DMS79 (cell line): ENCODE results near the gene VSIG10L2.
"Not testable (repeated sequence)": the region's sequence is repeated elsewhere in the genome, so short reads cannot be mapped to it uniquely, and the experiment has no call there.

Experiments used
- DNase-seq: peaks from one replicate; lab custom pipeline; 2025; lab: John Stamatoyannopoulos, UW

The VSIG10L2 gene

GRCh38 chr11:125967515-125967914, 21.7 kb downstream of the VSIG10L2 start:
- no peak for DNase-seq

GRCh38 chr11:125968354-125968753, 22.5 kb downstream of the VSIG10L2 start:
- DNase-seq = no peak

DNA sequence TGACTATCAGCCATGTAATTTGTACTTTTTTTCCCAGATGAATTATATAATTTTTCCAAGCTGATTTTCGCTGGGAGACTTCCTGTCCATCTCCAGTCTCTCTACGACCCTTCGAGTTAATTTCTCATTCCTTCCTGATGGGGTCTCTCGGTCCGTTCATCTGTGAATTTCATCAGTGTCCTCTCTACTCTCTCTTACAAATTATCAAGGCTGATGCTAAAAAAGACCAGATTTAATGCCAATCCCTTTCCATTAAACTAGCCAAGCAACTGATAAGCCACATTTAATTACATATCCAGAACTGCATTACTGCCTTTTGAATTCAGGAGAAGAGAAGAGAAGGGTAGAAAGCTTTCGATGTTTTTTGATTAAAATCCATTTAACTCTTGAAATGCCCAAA, 25.8 kb downstream of the VSIG10L2 start:
- no peak for DNase-seq

- DNase-seq = no peak
These were observed 28.4 kb downstream of the VSIG10L2 start for GRCh38 chr11:125974284-125974683.

DNA sequence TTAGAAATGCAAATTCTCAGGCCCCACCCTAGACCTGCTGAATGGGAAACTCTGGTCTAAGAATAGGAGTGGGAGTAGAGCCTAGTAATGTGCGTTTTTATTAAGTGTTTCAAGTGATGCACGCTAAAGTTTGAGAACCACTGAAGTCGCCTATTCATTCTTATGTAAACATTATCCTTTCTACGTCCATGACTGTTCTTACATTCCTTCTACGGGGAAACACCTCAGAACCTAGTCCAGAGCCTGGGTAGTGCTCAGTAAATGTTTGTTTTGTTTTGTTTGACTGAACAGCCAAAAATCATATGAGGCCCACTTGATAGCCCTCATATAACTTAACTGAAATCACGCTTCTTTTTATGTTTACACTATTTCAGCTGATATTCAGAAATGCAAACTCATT, 29.8 kb downstream of the VSIG10L2 start:
- DNase-seq = peak; percentile 59

DNA sequence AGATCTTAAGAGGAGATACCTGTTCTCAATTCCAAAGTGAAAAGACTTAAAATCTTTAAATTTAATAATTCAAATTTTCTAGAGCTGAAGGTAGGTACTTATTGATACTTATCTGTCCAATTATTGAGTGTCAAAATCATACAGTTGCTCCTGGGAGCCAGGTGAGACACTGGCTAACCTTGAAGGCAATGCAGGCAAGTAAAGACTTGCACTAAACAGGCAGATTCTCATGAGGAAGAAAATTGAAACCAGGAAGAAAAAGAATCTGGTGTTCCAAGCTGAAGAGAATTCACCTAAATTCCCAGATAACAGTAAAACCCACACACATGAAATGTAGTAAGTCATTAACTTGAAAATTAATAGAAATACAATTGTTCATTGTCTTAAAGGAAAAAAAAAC, 30.3 kb downstream of the VSIG10L2 start:
- DNase-seq = no peak

DNA sequence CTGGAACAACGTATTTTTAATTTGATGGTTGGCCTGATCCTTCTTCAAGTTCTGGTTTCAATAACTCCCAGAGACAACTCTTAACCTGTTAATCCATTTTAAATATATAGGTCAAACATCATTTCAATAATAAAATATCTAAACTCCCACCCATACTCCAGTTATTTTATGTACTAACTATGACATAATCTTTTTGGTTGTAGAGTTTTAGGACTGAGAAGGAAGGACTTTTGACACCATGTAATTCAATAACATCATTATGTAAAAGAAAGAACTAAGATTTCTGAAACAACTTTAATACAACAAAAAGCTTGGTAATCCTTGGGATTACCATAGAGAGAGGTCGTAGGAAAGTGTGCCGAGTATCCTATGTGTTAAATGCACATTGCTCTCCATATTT, 31.5 kb downstream of the VSIG10L2 start:
- no peak for DNase-seq

DNA sequence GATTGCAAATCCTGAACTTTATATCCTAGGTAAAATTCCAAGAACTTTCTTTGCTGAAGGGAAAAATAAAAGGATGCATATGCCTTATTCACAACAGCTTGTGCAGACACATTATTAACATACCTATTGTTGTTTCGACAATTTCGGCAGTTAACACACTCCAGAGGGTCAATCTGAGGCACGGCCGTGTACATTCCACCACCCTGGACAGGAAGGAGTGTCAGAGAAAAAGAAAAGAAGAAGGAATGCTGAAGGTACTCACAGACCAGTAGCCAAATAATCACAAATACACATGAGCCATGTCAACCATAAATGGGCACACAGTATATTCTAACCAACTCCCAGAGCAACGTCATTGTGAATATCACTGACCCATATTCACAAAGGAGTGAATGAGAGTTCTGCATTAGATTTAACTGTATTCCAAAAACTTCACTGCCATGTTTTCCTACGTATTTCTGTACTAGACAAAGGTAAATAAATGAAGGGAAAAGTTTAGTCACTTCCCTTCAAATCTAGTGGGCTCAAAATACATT, 32.4 kb downstream of the VSIG10L2 start:
- no peak for DNase-seq

DNA sequence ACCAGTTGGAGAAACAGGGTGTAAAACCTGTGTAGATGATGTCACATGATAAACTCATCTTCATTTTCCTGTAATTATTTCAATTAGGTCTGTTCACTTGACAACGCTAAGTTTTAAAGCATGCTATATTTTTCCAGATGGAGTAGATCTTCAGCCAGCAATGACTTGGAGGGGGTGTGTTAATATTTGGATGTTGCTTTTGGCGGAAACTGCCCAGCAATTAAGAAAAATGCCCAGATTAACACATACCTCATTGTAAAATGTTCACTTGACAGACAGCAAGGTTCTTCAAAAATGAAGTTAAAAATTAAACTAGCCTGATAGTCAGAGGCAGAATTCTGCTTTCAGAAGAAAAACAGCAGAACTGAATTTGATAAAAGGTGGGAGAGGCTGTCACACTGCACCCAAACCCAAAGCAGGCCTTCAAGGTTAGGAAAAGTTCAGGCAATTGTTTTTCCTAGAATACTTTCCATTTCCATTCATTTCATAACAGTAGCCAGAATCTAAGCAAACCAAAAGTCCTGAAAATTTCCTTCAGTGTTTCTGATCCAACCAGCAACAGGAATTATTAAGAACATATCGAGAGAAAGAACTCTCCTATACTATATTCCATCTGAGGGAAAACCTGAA, 33.0 kb downstream of the VSIG10L2 start:
- DNase-seq = no peak

DNA sequence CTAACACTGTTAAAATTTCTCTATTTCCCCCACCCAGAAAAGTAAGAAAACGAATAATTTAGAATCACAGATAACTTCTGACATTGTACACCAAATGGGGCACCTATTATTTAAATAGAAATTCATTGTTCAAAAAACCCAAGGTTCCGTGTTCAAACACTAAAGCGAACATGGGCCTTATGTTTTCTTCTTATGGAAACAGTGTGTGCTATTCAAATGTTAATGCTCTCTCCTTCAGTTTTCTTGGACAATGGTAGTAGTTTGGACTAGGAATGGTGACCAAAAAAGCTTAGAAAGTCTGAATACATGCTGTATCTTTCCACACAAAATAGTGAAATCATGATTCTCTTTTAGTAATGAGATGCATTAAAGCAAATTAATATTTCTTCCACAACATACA, 33.7 kb downstream of the VSIG10L2 start:
- no peak for DNase-seq

DNA sequence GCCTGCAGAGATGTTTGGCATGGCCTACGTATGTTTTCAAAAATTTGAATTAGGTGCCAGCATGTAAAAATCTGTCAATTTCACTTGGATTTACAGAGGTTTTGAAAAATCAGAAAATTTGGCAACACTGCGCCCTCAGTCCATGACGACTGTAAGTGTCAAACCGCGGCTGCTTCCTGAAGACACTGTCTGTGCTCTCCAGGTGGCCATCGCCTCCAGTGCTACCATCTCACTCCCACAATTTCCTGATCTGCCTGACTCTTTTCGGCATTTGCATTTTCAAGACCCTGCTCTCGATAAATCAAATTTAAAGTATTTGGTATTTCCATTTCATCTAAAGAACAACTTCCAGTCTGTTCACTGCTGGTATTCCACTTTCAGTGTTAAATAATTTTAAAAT, 34.6 kb downstream of the VSIG10L2 start:
- DNase-seq = no peak

GRCh38 chr11:125982348-125982730, 36.5 kb downstream of the VSIG10L2 start:
- no peak for DNase-seq

- DNase-seq = not testable (repeated sequence)
These were observed 40.1 kb downstream of the VSIG10L2 start for GRCh38 chr11:125985956-125986355.

- DNase-seq = no peak
These were observed 41.3 kb downstream of the VSIG10L2 start for GRCh38 chr11:125987066-125987641.

GRCh38 chr11:125990244-125990643, 44.4 kb downstream of the VSIG10L2 start:
- peak; percentile 99 for DNase-seq

- no peak for DNase-seq
These were observed 47.0 kb downstream of the VSIG10L2 start for GRCh38 chr11:125992893-125993292.

- no peak for DNase-seq
These were observed 48.7 kb downstream of the VSIG10L2 start for GRCh38 chr11:125994509-125994908.

DNA sequence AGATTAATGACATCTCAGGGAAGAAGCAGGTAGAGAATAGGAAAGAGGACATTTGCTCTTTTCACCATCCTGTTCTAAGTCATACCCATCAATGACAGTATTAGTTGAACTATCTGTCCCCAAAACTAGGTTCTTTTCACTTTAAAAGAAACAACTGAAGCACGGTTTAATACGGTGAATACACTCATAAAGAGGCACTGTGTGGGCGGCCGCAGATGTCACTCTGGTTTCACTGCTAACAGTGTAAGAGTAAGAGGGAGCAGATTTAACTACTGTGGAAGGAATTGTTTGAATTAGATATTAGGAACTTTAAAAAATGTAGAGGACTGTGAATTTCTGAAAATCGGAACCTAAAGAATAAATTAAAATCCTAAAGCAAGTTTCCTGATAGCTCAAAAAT, 49.5 kb downstream of the VSIG10L2 start:
- no peak for DNase-seq

DNA sequence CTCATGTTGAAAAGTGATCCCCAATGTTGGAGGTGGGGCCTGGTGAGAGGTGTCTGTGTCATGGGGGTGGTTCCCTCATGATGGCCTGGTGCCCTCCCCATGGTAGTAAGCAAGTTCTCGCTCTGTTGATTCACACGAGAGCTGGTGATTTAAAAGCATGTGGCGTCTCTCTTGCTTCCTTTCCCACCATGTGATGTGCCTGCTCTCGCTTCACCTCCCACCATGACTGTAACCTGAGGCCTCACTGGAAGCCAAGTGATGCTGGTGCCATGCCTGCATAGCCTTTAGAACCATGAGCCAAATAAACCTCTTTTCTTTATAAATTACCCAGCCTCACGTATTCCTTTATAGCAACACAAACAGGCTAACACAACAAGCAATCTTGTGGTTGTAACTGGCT, 52.4 kb downstream of the VSIG10L2 start:
- no peak for DNase-seq

DNA sequence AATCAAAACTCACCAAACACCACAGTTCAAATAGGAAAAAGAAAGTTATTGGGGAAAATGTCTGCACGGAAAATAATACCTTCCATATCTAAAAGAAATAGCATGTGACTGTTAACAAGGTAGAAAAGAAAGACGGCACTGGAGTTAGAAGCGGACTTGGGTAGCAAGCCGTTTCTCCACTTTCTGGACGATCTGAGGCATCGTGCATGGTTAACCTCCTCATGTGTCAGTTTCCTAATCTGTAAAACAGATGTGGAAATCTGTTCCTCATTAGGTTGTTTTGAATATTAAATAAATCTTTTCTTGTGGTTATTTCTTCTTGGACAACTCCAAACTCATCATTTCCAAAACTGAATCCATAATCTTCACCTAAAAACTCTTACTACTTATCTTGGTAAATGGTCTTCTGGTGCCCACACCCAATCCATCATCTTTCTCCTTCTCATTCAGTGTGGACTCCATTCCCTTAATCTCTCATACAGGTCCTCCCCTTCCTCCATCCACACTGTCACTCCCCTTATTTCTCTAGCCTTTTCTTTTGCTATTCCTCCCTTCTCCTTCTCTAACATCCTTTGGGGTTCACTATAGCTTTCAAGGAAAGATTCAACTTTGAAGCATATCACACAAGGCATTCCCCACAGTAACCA, 53.5 kb downstream of the VSIG10L2 start:
- DNase-seq = no peak

- DNase-seq = no peak
These were observed 56.3 kb downstream of the VSIG10L2 start for GRCh38 chr11:126002181-126002580.
